HG02759 (cell line): ENCODE measurements around the gene GNAZ.

Source experiments
- ATAC-seq: cut with Tn5 transposase; IDR thresholded peaks from one replicate; pipeline ENCODE4 v1.9.1; 2021; ENCODE audit warnings: mild to moderate bottlenecking, moderate library complexity; ENCODE audit not compliant: unreplicated experiment

The GNAZ gene

GRCh38 chr22:23090457-23090835, 20.1 kb downstream of the GNAZ start:
- ATAC-seq, result no peak

- ATAC-seq, result no peak
These were observed 21.4 kb downstream of the GNAZ start for GRCh38 chr22:23091760-23092159.

- no peak for ATAC-seq
These were observed 22.1 kb downstream of the GNAZ start for GRCh38 chr22:23092217-23092955.

- ATAC-seq, result no peak
These were observed 22.9 kb downstream of the GNAZ start for GRCh38 chr22:23093051-23093788.

GRCh38 chr22:23094260-23094659, 23.9 kb downstream of the GNAZ start:
- no peak for ATAC-seq

- no peak for ATAC-seq
These were observed 24.7 kb downstream of the GNAZ start for GRCh38 chr22:23094695-23095681.

GRCh38 chr22:23095733-23096342, 25.5 kb downstream of the GNAZ start:
- ATAC-seq, result no peak

GRCh38 chr22:23097412-23098229, 27.3 kb downstream of the GNAZ start:
- no peak for ATAC-seq

- no peak for ATAC-seq
These were observed 27.9 kb downstream of the GNAZ start for GRCh38 chr22:23098230-23098705.

- ATAC-seq, result no peak
These were observed 28.6 kb downstream of the GNAZ start for GRCh38 chr22:23098718-23099530.

GRCh38 chr22:23099531-23099804, 29.1 kb downstream of the GNAZ start:
- no peak for ATAC-seq

GRCh38 chr22:23100124-23100801, 29.9 kb downstream of the GNAZ start:
- ATAC-seq, result no peak

- no peak for ATAC-seq
These were observed 31.2 kb downstream of the GNAZ start for GRCh38 chr22:23101524-23101923.

- ATAC-seq, result no peak
These were observed 31.8 kb downstream of the GNAZ start for GRCh38 chr22:23102002-23102655.

GRCh38 chr22:23102776-23103175, 32.5 kb downstream of the GNAZ start:
- ATAC-seq, result no peak

GRCh38 chr22:23103199-23103954, 33.1 kb downstream of the GNAZ start:
- no peak for ATAC-seq

GRCh38 chr22:23104187-23104971, 34.1 kb downstream of the GNAZ start:
- no peak for ATAC-seq
